Activated CD8-positive, alpha-beta memory T cell treated with anti-CD3 and anti-CD28 coated beads, Interleukin-2, amount 50 U/mL, for 48 hours (primary cell): ENCODE data around the gene MGAT4C.
"Not testable (repeated sequence)": the region's sequence is repeated elsewhere in the genome, so short reads cannot be mapped to it uniquely, and the experiment has no call there.

Source experiments
- DNase-seq: peaks from one replicate; pipeline ENCODE4 v3.0.0-alpha.2; 2020

Gene MGAT4C

DNA sequence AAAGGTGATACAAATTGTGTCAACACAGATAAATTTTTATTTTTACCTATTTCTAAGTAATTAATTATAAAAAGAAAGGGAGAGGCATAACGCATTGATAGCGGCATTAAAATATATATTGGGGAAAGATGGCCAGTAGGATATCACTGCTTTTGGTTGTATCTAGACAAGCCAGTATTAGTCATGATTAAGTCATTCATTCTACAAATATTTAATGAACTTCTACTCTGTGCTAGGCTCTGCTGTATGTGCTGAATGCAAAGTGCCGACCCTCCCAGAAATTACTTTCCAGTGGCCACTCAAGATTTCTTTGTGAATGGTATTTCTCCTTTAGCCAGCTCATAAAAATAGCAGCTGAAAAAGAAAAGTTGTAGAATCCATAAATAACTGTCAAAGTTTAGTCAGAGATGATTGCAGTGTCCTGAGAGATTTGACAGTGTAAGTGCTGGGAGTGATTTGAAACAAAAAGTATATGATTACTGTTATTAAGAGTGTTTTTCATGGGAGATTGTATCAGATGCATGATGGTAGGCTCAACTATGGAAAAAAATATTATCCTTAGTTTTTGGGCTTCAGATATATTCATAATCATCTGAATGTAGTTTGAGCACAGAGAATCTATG is 133.2 kb downstream of the MGAT4C start:
- no peak for DNase-seq

DNA sequence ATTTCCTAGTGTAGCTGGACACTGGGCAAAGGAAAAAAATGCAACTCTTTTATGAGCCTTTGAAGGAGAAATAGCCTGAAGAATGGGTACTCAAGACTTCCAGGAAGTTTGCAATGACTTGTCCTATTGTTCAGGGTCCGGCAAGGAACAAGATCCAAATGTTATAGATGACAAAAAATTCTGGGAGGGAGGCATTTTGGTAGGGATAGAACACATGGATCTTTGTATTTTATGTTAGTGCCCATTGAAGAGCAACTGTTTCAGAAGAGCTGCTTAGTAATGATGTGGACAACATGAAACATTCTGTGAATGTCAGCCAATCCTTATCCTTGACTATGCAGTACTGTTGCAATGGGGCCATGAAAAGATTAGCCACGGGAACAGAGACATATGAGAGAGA is 138.0 kb downstream of the MGAT4C start:
- DNase-seq = no peak

DNA sequence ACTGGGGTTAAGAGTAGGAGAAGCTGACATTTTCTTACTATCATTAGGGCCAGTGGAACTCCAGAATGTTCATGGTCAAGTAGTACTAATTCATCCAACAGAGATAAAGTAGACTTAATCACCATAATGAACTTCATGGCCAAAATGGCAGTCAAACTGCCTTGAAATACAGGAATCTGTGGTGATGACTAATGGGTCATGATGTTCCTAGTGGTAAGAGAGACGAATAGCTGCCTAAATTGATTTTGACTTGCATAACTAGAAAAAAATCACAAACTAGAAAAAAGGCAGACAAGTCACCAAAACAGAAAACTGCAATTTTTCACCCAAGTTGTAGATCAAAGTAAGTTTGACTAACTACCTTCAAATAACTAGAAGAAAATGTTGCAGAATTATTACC is 138.5 kb downstream of the MGAT4C start:
- no peak for DNase-seq

DNA sequence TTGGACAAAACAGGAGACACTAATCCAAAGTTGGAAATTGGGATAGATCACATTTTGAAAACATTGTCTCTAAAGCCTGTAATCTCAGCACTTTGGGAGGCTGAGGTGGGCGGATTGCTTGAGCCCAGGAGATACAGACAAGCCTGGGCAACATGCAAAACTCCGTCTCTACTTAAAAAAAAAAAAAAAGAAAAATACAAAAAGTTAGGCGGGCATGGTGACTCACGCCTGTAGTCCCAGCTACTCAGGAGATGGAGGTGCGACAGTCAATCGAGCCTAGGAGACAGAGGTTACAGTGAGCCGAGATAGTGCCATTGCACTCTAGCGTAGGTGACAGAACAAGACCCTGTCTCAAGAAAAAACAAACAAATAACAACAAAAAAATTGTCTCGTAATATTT is 152.1 kb downstream of the MGAT4C start:
- DNase-seq = no peak

DNA sequence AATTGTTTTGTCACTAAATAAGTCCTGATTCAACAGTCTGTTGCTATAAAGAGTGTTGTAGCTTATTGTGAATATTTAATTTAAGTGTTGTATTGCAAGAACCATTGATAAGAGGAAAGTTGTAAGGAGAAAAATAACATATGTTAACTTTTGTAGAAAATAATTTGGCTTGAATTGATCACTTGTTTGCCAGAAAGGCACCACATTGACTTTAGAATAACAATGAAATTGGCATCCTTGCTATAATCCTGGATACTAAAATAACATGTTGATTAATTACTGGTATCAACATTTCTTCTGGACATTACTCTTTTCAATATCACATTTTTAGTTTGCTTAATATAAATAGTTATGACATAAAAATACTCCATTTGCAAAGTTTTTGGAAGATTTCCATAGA is 159.0 kb downstream of the MGAT4C start:
- DNase-seq = no peak

DNA sequence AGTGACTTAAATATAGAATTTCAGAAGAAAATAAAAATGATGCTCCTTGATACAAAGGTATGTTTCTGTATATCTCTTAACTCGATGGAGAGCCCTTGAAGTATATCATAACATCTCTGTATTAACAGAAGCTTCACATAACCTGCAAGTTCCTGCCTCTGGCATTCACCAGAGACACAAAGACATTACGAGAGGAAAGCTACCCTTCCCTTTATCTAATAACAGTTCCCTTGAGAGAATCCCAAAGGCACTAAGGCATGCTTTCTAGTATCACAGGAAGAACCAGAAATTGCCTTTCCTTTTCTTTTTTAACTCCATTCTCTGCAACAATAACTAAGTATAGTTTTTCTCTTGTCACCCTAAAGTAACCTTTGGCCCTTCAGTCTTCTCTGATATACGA is 164.5 kb downstream of the MGAT4C start:
- DNase-seq = no peak

DNA sequence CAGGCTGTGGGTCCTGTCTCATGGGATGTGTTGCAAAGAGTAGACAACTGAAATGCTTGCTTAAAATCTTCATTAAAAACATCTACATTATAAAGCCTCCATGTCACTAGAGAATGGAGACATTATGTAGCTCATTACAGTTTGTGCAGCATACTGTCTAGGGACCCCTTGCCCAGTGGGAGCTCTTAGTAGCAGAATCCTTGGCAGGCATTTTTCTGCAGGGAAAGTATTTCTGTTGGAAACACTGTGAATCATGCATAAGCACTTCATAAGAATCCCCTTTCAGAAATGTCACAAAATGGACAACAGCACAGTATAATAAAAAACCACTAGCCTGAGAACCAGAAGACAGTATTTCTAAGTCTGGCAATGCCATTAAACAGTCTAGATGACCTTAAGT is 174.3 kb downstream of the MGAT4C start:
- no peak for DNase-seq

DNA sequence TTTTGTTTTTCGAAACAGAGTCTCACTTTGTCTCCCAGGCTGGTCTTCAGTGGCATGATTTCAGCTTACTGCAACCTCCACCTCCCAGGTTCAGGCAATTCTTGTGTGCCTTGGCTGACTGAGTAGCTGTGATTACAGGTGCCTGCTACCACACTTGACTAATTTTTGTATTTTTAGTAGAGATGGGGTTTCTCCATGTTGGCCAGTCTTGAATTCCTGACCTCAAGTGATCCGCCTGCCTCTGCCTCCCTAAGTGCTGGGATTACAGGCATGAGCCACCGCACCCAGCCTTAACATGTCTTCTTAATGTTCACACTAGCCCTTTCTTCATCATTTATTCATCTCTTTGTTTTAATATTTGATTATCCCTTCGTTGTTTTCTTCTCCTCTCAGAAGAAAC is 197.1 kb downstream of the MGAT4C start:
- not testable (repeated sequence) for DNase-seq

DNA sequence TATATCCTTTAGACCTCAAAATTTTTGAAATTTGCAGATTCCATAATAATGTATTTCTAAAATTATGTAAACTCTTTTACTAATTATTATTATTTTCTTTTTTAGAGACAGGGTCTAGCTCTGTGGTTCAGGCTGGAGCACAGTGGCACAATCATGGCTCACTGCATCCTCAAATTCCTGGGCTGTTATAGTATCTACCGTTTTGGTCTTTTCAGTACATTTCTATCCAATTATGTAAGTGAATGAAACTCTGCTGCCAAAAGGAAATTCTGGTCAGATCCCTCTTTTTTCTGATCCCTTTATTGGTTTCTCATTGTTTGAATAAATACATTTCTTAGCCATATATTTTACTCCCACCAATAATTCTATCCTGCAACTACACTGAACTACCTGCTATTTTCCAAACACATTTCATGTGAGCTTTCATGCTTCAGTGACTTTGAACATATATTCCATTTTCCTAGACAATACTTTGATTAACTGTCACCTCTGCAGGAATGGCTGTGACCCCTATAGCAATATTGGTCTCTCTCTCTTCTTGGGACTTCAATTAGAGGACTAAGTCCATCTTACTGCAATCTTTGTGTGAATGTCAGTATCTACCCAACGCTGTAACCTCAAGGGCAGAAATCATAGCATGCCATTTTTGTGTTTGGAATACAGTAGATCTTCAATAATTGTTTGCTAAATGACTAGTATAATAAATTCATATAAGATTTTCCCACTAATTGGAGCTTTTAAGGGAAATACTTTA is 198.9 kb downstream of the MGAT4C start:
- no peak for DNase-seq

DNA sequence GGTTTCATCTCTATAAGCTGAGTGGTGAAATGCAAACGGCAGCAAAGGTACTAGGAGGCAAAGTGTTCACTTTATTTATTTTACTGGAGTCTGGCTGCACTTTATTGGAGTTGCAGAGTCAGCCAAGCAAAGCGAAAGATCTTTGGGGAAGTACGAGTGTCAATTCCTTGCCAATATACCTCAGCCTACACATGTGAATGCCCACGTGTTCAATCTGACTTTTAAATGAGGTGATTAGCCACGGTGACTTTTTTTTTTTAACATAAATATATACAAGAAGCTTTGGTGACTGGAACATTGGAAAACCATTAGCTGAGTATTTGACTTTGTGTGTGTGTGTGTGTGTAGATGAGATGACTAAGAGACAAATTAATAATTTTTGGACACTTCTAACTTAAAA is 203.3 kb downstream of the MGAT4C start:
- DNase-seq = no peak

DNA sequence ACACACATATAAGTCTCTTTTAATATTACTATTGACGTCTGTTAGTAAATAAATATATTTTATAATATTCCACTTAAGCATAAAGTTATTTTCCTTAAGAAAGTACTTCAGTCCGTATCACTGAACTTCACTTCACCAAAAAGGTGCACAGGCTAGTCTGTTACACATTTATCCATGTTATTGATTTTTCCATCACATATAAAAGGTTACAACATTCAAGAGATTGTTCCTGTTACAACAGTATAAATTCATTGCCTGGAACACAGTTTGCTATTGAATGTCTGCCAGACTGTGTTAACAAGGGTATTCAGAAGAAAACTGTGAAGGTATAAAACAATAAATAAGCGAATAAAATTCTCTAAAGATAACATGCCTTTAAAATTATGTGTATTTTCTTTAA is 206.2 kb downstream of the MGAT4C start:
- DNase-seq = no peak

DNA sequence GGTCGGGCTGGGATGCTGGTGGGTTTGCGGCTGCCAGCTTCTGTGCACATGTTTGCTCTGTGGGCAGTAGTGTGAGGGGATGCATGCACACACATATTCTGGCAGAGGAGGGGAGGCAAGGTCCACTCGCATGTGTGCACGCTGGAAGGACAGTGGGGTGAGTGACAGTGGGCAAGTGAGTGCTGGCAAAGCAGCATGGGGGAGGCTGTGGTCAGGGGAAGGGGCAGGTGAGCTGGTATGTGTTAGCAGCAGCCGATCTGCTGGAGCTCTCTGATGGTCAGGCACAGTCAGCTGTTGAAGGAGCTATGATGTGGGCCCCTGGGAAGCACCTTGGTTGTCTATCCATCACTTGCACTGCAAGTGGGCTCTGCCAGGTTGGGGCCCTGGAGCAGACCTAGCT is 211.8 kb downstream of the MGAT4C start:
- DNase-seq = no peak

DNA sequence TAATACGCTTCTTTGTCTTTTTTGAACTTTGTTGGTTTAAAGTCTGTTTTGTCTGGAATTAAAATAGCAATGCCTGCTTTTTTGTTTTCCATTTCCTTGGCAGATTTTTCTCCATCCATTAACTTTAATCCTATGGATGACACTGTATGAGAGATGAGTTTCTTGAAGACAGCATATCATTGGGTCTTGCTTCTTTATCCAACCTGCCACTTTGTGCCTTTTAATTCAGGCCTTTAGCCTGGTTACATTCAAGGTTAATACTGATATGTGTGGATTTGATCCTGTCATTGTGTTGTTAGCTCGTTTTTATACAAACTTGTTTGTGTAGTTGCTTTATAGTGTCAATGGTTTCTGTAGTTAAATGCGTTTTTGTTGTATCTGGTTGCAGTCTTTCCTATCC is 214.1 kb downstream of the MGAT4C start:
- DNase-seq = no peak

DNA sequence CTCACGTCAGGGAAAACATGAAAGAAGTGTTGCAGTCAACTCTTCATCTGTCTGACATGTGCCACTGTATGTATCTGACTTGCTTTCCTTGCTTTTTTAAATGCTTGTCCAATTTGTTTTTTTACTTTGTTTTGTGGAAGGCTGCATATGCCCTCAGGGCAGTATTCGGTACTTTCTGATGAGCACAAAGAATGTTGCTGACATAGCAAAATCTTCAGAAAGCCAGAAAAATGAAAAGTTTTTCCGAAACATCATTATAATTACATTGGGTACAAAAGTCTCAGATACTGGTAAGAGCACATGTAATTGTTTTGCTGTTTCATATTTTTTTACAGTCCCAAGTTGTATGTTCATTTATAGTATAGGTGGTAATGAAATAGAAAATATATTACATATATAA is 237.8 kb downstream of the MGAT4C start:
- no peak for DNase-seq

DNA sequence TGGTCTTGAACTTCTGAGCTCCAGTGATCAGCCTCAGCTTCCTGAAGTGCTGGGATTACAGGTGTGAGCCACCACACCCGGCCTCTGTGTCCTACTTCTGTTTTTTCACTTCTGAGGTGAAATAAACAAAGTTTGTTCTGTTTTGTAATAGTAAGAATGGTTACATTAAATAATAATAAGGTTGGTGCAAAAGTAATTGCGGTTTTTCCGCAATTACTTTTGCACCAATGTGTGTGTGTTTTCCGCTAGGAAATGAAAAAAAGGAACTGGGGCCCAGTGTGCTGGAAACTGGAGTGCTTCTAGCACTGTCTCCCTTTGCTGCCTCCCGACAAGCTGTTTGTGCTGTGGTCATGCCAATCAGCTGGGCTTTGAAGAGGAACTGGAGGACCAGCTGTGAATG is 241.2 kb downstream of the MGAT4C start:
- DNase-seq = no peak

DNA sequence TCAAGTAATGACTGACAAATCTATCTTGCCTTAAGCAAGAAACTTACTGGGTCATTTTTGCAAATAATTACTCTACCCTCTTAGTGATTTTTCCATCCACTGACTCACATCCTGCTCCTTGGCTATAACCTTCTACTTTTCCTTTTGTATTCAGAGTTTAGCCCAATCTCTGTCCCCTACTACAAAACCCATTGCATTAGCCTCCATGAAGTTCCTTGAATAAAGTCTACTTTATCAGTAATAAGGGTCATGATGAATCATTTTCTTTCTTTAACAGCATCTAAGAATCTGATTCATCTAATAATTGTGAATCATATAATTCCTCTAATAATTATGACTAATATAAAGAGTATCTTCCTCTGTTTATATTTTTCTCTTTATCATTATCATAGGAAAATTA is 249.5 kb downstream of the MGAT4C start:
- DNase-seq = no peak

DNA sequence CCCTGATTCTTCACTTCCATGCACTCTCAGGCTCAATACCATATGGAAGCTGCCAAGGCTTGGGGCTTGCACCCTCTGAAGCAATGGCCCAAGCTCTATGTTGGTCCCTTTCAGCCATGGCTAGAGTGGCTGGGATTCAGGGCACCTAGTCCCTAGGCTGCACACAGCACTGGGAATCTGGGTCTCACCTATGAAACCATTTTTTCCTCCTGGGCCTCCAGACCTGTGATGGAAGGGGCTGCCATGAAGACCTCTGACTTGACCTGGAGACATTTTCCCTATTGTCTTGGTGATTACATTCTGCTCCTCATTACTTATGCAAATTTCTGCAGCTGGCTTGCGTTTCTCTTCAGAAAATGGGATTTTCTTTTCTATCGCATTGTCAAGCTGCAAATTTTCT is 258.1 kb downstream of the MGAT4C start:
- DNase-seq = no peak

DNA sequence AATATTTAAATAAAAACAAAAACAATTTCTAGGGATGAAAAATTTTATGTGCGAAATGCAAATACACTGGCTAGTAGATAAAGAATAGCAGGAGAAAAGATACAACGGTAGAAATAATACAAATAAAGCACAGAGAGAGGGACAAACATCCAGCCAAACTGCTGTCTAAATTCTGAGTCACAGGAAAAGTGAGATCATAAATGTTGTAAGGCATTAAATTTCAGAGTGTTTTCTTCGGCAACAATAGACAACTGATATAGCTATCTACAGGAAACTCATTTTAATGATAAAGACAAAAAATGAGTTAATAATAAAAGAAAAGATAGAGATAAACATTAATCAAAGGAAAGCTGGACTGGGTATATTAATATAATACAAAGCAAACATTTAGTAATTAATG is 259.9 kb downstream of the MGAT4C start:
- DNase-seq = no peak

DNA sequence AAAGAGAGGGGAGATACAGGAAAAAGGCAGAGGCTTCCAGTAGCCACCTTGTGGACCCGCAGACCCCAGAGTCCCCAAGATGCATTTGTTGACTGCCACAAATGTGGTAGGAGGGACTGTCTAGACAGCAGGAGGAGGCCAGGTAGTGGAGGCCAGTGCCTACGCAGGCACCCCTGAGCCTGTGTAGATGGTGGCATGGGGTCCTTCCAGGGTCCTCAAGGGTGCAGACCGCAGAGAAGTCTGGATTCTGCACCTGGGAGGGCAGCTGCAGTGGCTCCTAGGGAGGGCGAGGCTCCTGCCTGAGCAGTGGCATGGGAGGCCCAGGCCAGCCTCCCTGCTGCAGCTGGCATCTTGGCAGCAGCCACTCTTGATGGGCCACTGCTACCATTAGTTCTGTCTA is 262.4 kb downstream of the MGAT4C start:
- no peak for DNase-seq

DNA sequence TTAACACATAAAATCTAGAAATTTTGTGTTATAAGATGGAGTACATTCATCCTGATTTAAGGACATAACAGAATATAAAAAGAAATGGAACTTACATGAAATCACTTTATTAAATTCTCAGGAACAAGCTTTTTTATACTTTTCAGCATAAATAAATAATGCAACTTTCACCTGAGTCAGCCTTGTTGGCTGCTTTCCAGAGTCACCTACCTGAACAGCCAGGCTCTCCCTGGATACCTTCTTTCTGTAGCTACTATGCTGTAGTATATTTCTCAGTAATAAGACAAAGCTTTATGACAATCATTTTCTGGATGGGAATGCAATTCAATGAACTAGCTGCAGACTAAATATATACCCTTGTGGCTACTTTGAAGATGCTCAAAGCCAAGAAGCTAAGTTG is 270.2 kb downstream of the MGAT4C start:
- no peak for DNase-seq

DNA sequence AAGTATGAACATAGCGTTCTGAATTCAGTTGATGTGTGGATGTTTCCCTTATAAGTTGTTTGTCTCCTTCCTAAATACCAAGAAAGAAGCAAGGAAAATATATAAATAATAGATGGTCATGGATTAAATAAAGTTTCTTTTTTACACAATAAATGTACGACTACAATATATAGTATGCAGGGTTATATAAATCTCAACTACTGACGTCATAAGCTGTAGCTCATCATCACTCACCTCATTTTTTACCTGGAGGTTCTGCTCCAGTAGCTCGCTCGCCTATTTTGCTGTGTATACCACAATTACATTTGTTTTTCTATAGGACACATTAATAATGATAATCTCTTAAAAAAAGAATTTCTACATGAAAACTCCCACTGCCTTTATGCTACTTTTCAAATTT is 272.6 kb downstream of the MGAT4C start:
- no peak for DNase-seq

DNA sequence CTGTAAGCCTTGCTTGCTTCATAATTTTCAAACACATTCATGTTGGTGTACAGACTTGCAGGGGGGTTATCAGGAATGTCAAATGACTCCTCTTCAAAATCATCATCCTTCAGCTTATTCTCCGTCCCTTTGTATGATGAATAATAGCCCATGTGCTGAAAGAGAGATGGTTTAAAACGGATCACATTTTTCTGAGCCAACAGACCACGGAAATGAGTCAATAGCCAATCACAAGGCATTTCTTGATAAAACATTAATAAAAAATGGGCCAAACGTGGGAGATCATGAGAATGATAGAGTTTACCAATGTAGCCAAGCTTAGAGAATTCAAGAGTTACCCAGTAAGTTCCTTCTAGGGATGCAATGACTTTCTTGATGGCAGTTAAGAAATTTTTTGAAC is 276.6 kb downstream of the MGAT4C start:
- DNase-seq = no peak

DNA sequence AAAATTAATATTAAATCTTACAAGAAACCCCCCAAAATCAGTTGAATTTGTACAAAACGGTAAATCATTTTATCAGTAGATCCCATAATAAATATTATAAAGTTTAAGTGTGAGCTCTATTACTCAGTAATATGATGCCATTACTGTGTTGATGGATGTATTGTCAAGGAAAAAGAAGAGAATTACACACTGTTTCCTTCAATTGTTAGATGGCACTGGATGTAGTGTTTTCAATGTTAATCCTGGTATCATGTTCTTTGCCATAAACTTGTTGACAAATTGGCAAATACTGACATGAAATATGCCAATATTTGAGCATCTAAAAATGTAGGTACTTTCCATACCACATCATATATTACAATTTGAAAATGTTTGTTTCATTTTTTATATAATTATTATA is 280.5 kb downstream of the MGAT4C start:
- no peak for DNase-seq

DNA sequence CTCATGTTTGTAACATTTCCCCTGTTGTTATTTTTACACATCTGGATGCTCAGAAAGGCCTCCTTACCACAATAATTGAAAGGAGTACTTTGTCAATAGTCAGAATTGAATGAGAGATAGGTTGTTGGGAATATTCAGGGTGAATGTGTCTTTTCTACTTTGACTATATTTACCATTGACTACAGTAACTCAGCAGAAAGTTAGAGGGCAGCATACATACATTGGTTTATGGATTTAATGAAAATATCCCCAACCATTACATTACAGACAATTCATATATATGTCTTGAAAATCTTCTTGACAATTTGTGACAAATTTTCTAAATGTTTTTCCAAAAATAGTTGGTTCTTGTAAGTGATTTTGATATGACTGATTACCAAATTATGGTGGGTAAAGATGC is 284.4 kb downstream of the MGAT4C start:
- no peak for DNase-seq

DNA sequence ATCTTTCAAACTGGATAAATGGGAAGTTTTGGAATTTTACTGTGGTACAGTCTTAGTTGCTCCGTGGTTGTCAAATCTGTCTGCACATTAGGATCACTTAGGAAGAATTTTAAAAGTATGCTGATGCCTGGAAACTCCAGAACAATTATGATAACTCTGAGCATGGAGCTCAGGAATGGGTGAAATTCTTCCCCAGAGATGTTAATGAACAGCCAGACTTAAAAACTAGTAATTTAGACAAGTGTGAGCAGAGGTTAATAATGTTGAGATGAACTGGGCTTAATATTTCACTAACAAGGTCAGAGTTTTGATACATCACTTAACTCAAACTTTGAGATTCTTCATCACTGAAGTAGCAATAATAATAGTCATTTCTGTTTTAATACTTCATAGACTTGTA is 287.6 kb downstream of the MGAT4C start:
- DNase-seq = no peak
